OCI-M1 (cell line): Measurements from ENCODE around the gene SPSB3.

ENCODE experiments used
- DNase-seq: peaks from one replicate; lab custom pipeline; 2025; lab: John Stamatoyannopoulos, UW

The SPSB3 gene

DNA sequence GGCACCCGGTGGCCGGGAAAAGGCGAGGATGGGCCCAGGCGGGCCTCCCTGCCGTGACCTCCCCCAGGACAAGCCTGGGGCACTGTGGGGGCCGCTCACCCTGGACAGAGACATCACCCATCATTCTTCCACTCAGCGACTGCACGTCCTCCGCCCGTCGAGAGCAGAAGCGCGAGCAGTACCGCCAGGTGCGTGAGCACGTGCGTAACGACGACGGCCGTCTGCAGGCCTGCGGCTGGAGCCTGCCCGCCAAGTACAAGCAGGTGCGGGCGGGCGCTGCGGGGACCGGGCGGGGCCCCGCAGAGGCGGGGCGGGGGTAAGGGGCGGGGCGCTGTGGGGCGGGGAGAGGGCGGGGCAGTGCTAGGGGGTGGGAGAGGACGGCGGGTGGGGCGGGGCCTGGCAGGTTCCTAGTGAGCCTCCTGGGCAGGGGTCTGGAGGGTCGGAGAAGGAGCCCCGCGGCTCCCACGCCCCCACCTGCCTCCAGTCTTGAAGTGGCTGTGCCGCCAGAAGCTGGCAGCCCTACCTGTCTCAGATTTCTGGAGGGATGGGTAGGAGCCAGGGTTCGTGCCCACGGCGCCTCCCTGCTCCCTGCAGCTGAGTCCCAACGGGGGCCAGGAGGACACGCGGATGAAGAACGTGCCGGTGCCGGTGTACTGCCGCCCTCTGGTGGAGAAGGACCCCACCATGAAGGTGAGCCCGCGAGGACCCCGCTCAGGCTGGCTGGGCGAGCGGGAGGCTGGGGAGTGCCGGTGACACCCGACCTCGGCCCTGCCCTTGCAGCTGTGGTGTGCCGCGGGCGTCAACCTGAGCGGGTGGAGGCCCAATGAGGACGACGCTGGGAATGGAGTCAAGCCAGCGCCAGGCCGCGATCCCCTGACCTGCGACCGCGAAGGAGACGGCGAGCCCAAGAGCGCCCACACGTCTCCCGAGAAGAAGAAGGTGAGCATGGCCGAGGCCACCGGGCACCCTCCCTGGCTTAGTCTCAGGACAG is 18.6 kb downstream of the SPSB3 start:
- no peak for DNase-seq

- no peak for DNase-seq
Observed at GRCh38 chr16:1762879-1763520, 19.4 kb downstream of the SPSB3 start.

- DNase-seq: no peak
Observed at GRCh38 chr16:1762196-1762878, 20.0 kb downstream of the SPSB3 start.

- DNase-seq: no peak
Observed at GRCh38 chr16:1761751-1762150, 20.6 kb downstream of the SPSB3 start.

DNA sequence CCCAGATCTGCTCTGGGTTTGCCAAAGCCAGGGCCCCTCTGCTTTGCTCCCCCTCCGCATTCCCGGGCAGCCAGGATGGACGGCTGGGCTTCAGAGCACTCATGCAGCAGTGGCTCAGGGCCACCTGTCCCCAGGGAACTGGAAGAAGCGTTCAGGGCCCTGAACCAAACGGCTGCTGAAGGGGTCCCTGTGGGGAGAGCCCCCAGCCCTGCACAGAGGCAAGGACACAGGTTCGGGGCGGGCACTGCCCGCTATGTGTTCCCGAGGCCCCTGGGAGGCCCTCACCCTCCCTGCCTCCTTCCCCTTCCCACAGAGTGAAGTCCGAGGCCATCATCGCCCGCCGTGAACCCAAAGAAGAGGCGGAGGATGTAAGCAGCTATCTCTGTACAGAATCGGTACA is 21.5 kb downstream of the SPSB3 start:
- DNase-seq: no peak

GRCh38 chr16:1759511-1759910 is 22.9 kb downstream of the SPSB3 start:
- no peak for DNase-seq

GRCh38 chr16:1758923-1759322 is 23.4 kb downstream of the SPSB3 start:
- no peak for DNase-seq

DNA sequence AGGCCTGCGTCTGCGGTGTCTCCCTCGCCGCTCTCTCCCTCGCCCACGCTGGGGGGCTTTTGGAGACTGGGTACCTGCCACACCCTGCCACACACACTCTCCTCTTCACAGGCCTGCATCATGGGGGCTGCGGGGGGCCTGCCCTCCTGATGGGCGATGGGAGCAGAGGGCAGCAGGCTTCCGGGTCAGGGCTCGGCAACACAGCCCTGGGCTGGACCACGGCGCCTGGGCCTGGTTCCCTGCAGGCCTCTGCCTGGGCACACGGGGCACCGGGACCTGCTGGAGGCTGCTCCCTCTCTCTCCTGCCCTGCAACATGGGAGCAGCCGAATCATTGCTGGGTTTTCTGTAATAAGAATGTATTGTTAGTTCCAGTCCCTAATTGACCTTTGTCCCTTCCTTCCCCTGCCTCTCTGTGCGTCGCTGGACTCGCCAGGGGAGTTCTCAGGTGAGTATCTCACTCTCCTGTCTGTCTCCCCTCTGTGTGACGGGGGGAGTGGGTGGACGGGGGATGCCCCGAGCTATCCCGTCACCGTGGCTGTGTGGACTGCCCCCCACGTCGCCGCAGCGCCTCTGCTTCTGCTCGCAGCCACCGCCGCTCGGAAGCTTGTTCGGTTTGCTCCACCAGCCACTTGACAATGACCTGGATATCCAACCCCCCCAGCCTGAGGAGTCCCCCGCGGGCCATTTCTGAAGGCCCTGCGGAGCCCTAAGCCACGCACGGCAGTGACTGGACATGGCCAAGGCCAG is 24.5 kb downstream of the SPSB3 start:
- DNase-seq: no peak

DNA sequence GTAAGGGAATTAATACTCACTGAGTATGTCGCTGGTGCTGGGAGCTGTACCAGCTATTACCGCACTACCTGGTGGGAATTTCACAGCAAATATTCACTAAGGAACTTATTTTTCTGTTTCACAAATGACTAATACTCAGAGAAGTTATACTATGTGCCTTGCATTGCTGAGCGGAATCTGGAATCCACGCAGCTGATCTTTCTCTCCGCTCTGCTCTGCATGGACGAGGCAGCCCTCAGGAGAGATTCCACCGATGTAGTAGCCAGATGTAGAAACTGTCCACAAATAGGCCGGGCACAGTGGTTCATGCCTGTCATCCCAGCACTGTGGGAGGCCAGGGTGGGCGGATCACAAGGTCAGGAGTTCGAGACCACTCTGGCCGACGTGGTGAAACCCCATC is 28.2 kb downstream of the SPSB3 start:
- DNase-seq: no peak

DNA sequence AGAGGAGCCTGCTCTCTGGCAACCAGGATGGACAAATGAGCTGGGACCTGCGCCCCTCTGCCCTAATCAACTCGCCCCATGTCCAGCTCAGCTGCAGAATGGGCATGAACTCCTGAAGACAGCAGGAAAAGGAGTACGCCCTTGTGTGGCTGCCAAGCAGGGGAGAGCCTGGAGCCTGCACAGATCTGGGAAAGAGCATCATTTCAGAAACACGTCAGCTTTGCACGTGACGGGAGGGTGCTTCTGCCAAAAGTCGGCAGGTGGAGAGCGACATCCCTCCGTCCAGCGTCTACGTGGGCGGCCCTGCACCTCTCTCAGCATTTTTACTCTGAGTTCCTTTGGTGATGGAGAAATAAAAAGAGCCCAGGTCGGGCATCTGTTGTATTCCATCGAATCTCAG is 29.5 kb downstream of the SPSB3 start:
- no peak for DNase-seq

- no peak for DNase-seq
Observed at GRCh38 chr16:1751946-1752345, 30.4 kb downstream of the SPSB3 start.

- no peak for DNase-seq
Observed at GRCh38 chr16:1749152-1750117, 32.9 kb downstream of the SPSB3 start.

DNA sequence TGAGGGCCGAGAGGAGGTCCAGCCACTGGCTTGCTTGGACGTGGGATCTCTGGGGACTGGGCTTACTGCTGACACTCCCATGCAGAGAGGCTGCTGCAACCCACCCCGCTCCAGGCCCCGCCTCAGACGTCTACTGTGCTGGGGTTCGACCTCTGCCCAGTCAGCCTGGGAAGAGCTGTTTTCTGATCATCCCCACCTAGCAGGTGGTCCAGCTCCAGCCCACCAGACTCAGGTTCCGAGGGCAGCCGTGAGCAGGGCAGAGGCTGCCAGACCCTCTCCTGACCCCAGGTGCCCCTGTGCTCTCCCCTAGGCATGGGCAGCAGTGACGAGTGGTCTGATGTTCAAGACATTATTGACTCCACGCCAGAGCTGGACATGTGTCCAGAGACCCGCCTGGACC is 34.4 kb downstream of the SPSB3 start:
- no peak for DNase-seq

- no peak for DNase-seq
Observed at GRCh38 chr16:1746693-1747195, 35.6 kb downstream of the SPSB3 start.

GRCh38 chr16:1745900-1746692 is 36.3 kb downstream of the SPSB3 start:
- DNase-seq: no peak

- DNase-seq: no peak
Observed at GRCh38 chr16:1745181-1745899, 37.0 kb downstream of the SPSB3 start.

DNA sequence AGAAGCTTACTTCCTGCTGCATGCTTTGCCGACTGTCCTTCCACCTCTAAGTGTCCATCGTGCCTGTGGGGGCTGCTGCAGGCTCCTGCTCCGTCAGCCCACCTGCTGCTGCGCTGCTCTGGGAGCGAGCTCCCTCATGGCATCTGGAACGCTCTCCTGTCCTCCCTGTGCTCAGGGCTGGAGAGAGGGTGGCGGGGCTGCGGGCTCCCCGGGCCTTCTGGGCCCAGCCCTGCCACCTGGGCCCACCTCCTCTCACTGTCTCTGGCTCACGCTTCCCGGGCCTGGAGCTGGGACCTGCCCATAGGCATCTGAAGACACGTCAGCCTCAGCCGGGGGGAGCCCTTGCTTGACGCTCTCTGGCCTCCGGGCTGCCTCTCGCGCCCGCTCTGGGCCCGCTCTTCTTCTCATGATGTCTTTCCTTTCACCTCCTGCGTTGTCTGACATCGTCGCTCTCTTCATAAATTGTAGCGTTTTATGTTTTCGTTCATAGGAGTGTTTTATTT is 38.0 kb downstream of the SPSB3 start:
- no peak for DNase-seq

DNA sequence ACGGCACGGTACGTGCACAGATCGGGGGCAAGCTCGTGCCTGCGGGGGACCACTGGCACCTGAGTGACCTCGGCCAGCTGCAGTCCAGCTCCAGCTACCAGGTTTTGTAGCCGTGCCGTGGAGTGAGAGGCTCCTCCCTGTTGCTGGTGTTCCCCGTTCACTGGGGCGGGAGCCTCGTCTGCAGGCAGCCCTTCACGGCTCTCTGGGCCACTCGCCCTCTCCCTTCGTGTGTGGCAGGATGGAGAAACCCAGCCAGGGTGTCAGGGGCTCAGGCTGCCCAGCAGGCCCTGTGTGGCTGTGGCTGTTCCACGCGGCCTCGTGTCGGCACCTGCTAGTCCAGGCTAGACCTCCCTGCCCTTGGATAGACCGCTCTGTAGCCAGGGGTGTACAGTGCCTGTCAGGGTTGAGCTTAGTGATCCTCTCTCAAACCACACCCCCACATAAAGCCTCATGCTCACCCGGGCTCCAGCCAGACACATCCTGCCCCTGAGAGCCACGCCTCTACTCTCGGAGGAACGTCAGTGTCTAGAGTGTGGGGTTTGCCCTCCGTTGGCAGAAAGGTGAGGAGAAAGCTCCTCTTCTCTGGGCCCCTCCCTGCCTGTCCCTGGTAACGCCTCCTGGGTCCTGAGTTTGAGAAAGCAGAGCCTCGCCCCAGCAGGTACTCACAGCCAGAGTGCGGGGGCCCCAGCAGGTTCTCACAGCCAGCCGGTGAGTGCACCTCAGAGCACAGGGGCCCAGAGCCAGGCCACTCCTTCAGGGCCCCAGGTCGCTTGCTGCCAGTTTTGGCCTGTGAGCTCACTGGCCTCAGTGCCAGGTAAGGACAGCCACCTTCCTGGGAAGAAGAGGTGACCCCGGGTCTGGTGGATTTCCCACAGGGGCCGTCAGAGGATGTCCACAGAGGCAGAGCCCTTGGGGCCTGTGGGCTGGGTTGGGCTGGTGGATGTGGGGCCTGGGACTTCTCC is 38.7 kb downstream of the SPSB3 start:
- DNase-seq: no peak
